GM23338 (cell line): Measurements from ENCODE around the gene CDC42BPA. TPM values are rescaled to one million over a fixed set of nuclear protein-coding genes. Genes with fewer than 3 reads are reported as not detected.

ENCODE experiments used
- ATAC-seq: fragments of 200-7000 bp; cut with Tn5 transposase; 3 replicates; pipeline ENCODE4 v1.9.1; 2020
- DNase-seq: peaks from one replicate; pipeline ENCODE4 v3.0.0-alpha.2; 2015; ENCODE audit warnings: low spot score
- H2AFZ ChIP-seq: fragments of 200-600 bp; sonication (generic); 2 replicates; pipeline ENCODE4 v1.8.0; 2016; ENCODE audit warnings: antibody characterized with exemption, mild to moderate bottlenecking, moderate library complexity
- H3F3A ChIP-seq: fragments of 200-600 bp; sonication (generic); replicated peaks from 2 replicates; pipeline ENCODE4 v1.8.0; 2017; ENCODE audit warnings: antibody characterized with exemption, mixed run types, low read depth
- H3K27ac ChIP-seq: fragments of 200-600 bp; sonication (generic); 2 replicates; pipeline ENCODE4 v1.6.1; 2016; ENCODE audit warnings: low read depth
- H3K27me3 ChIP-seq: fragments of 200-600 bp; sonication (generic); 2 replicates; pipeline ENCODE4 v1.8.0; 2016; ENCODE audit warnings: mild to moderate bottlenecking, mixed run types, moderate library complexity; ENCODE audit not compliant: insufficient read depth
- H3K36me3 ChIP-seq: fragments of 200-600 bp; sonication (generic); 2 replicates; pipeline ENCODE4 v1.8.0; 2016; ENCODE audit warnings: mild to moderate bottlenecking; ENCODE audit not compliant: insufficient read depth
- H3K4me1 ChIP-seq: fragments of 200-600 bp; sonication (generic); 2 replicates; pipeline ENCODE4 v1.8.0; 2016; ENCODE audit warnings: mild to moderate bottlenecking, moderate library complexity; ENCODE audit not compliant: insufficient read depth
- H3K4me2 ChIP-seq: fragments of 200-600 bp; sonication (generic); 2 replicates; pipeline ENCODE4 v1.7.1; 2017; ENCODE audit warnings: mixed run types
- H3K4me3 ChIP-seq: fragments of 200-600 bp; sonication (generic); 2 replicates; pipeline ENCODE4 v1.6.1; 2016; ENCODE audit warnings: mixed run types
- H3K79me2 ChIP-seq: fragments of 200-600 bp; sonication (generic); replicated peaks from 2 replicates; pipeline ENCODE4 v1.8.0; 2017; ENCODE audit warnings: mild to moderate bottlenecking; ENCODE audit not compliant: insufficient read depth
- H3K9me2 ChIP-seq: fragments of 200-600 bp; sonication (generic); 2 replicates; pipeline ENCODE4 v1.8.0; 2017; ENCODE audit not compliant: insufficient read depth
- H4K20me1 ChIP-seq: fragments of 200-600 bp; sonication (generic); replicated peaks from 2 replicates; pipeline ENCODE4 v1.8.0; 2017; ENCODE audit warnings: mild to moderate bottlenecking; ENCODE audit not compliant: insufficient read depth
- H3K27ac Mint-ChIP-seq: 2 replicates; pipeline ENCODE4 v1.8.0; 2020; ENCODE audit warnings: inconsistent platforms, mild to moderate bottlenecking, moderate library complexity, mixed read lengths
- H3K27me3 Mint-ChIP-seq: 3 replicates; pipeline ENCODE4 v1.8.0; 2022; ENCODE audit warnings: low read depth, mild to moderate bottlenecking, moderate library complexity, mixed read lengths, inconsistent platforms; ENCODE audit not compliant: insufficient read depth, poor library complexity
- H3K36me3 Mint-ChIP-seq: 3 replicates; pipeline ENCODE4 v1.8.0; 2021; ENCODE audit warnings: low read depth, mild to moderate bottlenecking, inconsistent platforms, moderate library complexity, mixed read lengths
- H3K4me1 Mint-ChIP-seq: 3 replicates; pipeline ENCODE4 v1.8.0; 2020; ENCODE audit warnings: mild to moderate bottlenecking, inconsistent platforms, mixed read lengths
- H3K4me3 Mint-ChIP-seq: 3 replicates; pipeline ENCODE4 v1.8.0; 2021; ENCODE audit warnings: moderate library complexity, mild to moderate bottlenecking, inconsistent platforms, mixed read lengths
- H3K9me3 Mint-ChIP-seq: 3 replicates; pipeline ENCODE4 v1.8.0; 2020; ENCODE audit warnings: moderate library complexity, mild to moderate bottlenecking, inconsistent platforms, mixed read lengths
- CREB1 ChIP-seq: fragments of 250-450 bp; sonication (Bioruptor Pico); IDR thresholded peaks from 2 replicates; pipeline ENCODE4 v1.5.0; 2020; ENCODE audit warnings: low read depth, mild to moderate bottlenecking, moderate library complexity
- EZH2 ChIP-seq: fragments of 200-600 bp; sonication (generic); IDR thresholded peaks from one replicate; pipeline ENCODE4 v1.8.0; 2017; ENCODE audit warnings: antibody characterized with exemption, mild to moderate bottlenecking, low read depth; ENCODE audit not compliant: unreplicated experiment
- JUNB ChIP-seq: IDR thresholded peaks from one replicate; pipeline ENCODE4 v1.6.1; 2016; ENCODE audit warnings: antibody characterized with exemption; ENCODE audit not compliant: unreplicated experiment
- STAT1 ChIP-seq: IDR thresholded peaks from one replicate; pipeline ENCODE4 v1.6.1; 2016; ENCODE audit warnings: antibody characterized with exemption; ENCODE audit not compliant: unreplicated experiment
- ZNF114 ChIP-seq: fragments of 250-450 bp; sonication (Bioruptor Pico); IDR thresholded peaks from 2 replicates; pipeline ENCODE4 v1.5.0; 2020; ENCODE audit warnings: mild to moderate bottlenecking, moderate library complexity
- ZNF331 ChIP-seq: fragments of 250-450 bp; sonication (Bioruptor Pico); IDR thresholded peaks from 2 replicates; pipeline ENCODE4 v1.5.0; 2020; ENCODE audit warnings: low read depth, mild to moderate bottlenecking, moderate library complexity
- polyA plus RNA-seq: library from polyadenylated mRNA; unstranded; fragments of >200 nt; fragmentation: Nextera tagmentation; extraction: Ambion mirVana; gene quantifications from 2 replicates; pipeline ENCODE4 v1.2.1, GENCODE V29; 2016
- total RNA-seq: library from RNA; depleted of rRNA; stranded (reverse); fragments of >200 nt; shearing (Covaris generic); gene quantifications from 2 replicates; pipeline ENCODE4 v1.2.3, GENCODE V29; 2014
- TF ChIP-seq, protein P1 (sequence below), 2 experiments: fragments of 200-600 bp in 1 of 2; sonication (generic) in 1 of 2; conservative IDR thresholded peaks; 2 replicates each; pipeline versions ENCODE4 v1.5.1 to v1.6.1; 2016 to 2017; ENCODE audit warnings: antibody characterized with exemption in 2 of 2, low read depth in 2 of 2, mild to moderate bottlenecking in 2 of 2, moderate library complexity in 1 of 2
- TF ChIP-seq, protein P2 (sequence below): IDR thresholded peaks from one replicate; pipeline ENCODE4 v1.6.1; 2018; ENCODE audit warnings: antibody characterized with exemption; ENCODE audit not compliant: unreplicated experiment

Gene CDC42BPA
- total and polyA plus RNA-seq, 2 experiments from 2014 or later: 17.7 to 40.1 TPM

DNA sequence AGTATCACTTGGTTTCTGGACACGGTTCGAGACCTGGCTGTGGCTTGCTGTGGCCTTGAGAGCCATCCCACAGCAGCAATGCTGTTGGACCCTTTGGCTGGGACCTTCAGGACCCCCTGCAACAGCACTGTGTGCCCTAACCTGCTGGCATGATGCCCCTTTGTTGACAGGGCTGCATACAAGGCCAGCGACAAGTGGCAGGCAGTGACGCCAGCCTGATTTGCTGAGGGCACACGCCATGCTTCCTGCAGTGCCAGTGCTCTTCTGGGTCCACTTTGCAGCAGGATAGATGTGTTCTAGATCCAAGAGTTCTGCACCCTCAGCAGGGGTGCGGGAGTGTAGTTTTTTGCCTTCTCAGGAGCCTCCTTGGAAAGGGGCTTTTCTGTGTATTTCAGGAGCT is 345.4 kb downstream of the CDC42BPA start:
- ATAC-seq (no peak), DNase-seq (no peak)
- Histone ChIP-seq H4K20me1 (peaks cover 14% of the 10 kb centered on the region; the same call in 1 of the 2 replicates), H3K36me3 (no peaks in the 10 kb centered on the region; the same call in 1 of the 2 replicates), H3K9me2 (no peaks in the 10 kb centered on the region), H3K27me3 (no peaks in the 10 kb centered on the region), H3K4me3 (no peak overlapping the region), H2AFZ (no peak overlapping the region), H3K27ac (no peak overlapping the region), H3F3A (no peaks in the 10 kb centered on the region), H3K4me1 (no peaks in the 10 kb centered on the region), H3K79me2 (0 out of 2 replicates have a peak, but pooled peaks cover 3% of the 10 kb centered on the region), H3K4me2 (no peak overlapping the region)
- Mint-ChIP-seq H3K4me1 (peaks cover 4% of the 10 kb centered on the region; the same call in 1 of the 3 replicates), H3K27ac (no peak overlapping the region), H3K9me3 (peaks cover 5% of the 10 kb centered on the region; the same call in 2 of the 3 replicates), H3K4me3 (no peak overlapping the region), H3K27me3 (peaks cover 8% of the 10 kb centered on the region), H3K36me3 (peaks cover 19% of the 10 kb centered on the region)
- TF ChIP-seq CREB1 (CRISPR knock-in tag) (no peak), EZH2 (no peak), ZNF331 (no peak), STAT1 (no peak), JUNB (no peak)
- TF ChIP-seq, protein P1, sequence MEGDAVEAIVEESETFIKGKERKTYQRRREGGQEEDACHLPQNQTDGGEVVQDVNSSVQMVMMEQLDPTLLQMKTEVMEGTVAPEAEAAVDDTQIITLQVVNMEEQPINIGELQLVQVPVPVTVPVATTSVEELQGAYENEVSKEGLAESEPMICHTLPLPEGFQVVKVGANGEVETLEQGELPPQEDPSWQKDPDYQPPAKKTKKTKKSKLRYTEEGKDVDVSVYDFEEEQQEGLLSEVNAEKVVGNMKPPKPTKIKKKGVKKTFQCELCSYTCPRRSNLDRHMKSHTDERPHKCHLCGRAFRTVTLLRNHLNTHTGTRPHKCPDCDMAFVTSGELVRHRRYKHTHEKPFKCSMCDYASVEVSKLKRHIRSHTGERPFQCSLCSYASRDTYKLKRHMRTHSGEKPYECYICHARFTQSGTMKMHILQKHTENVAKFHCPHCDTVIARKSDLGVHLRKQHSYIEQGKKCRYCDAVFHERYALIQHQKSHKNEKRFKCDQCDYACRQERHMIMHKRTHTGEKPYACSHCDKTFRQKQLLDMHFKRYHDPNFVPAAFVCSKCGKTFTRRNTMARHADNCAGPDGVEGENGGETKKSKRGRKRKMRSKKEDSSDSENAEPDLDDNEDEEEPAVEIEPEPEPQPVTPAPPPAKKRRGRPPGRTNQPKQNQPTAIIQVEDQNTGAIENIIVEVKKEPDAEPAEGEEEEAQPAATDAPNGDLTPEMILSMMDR (conservative IDR thresholded peaks at IDR 0.05; ENCODE audit: low read depth in 2 of 2): no peak

DNA sequence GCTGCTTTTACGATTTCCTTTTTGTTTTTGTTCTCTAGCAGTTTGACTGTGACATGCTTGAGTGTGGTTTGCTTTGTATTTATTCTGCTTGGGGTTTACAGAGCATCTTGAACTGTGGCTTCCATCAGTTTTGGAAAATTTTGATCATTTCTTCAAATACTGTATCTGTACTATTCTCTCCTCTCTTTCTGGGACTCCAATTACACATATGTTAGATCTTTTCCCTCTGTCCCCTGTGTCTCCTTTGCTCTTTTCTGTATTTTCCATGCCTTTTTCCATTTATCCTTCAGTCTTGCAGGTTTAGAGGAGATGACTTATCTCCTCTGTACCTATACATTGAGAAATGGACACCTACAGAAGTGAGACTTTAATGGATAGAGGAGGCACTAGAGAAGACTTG is 346.5 kb downstream of the CDC42BPA start:
- no peak overlapping the region for H3K4me2 ChIP-seq
- Mint-ChIP-seq H3K4me1 (peaks cover 4% of the 10 kb centered on the region; the same call in 1 of the 3 replicates), H3K36me3 (peaks cover 19% of the 10 kb centered on the region), H3K27me3 (peaks cover 8% of the 10 kb centered on the region), H3K27ac (no peak overlapping the region), H3K4me3 (no peak overlapping the region), H3K9me3 (peaks cover 5% of the 10 kb centered on the region; the same call in 2 of the 3 replicates)
- 0 out of 2 replicates have a peak, but pooled peaks cover 3% of the 10 kb centered on the region for H3K79me2 ChIP-seq
- H3K4me1 ChIP-seq: no peaks in the 10 kb centered on the region
- DNase-seq (no peak), ATAC-seq (no peak)
- H3K36me3 ChIP-seq: no peaks in the 10 kb centered on the region; the same call in 1 of the 2 replicates
- H4K20me1 ChIP-seq: peaks cover 14% of the 10 kb centered on the region; the same call in 1 of the 2 replicates
- no peaks in the 10 kb centered on the region for H3F3A ChIP-seq
- H3K4me3 ChIP-seq: no peak overlapping the region
- no peak overlapping the region for H2AFZ ChIP-seq
- H3K27me3 ChIP-seq: no peaks in the 10 kb centered on the region
- H3K27ac ChIP-seq: no peak overlapping the region
- H3K9me2 ChIP-seq: no peaks in the 10 kb centered on the region
- TF ChIP-seq, protein P1 (conservative IDR thresholded peaks at IDR 0.05; ENCODE audit: low read depth in 2 of 2): no peak
- TF ChIP-seq ZNF331 (no peak), ZNF114 (no peak)
- TF ChIP-seq, protein P2, sequence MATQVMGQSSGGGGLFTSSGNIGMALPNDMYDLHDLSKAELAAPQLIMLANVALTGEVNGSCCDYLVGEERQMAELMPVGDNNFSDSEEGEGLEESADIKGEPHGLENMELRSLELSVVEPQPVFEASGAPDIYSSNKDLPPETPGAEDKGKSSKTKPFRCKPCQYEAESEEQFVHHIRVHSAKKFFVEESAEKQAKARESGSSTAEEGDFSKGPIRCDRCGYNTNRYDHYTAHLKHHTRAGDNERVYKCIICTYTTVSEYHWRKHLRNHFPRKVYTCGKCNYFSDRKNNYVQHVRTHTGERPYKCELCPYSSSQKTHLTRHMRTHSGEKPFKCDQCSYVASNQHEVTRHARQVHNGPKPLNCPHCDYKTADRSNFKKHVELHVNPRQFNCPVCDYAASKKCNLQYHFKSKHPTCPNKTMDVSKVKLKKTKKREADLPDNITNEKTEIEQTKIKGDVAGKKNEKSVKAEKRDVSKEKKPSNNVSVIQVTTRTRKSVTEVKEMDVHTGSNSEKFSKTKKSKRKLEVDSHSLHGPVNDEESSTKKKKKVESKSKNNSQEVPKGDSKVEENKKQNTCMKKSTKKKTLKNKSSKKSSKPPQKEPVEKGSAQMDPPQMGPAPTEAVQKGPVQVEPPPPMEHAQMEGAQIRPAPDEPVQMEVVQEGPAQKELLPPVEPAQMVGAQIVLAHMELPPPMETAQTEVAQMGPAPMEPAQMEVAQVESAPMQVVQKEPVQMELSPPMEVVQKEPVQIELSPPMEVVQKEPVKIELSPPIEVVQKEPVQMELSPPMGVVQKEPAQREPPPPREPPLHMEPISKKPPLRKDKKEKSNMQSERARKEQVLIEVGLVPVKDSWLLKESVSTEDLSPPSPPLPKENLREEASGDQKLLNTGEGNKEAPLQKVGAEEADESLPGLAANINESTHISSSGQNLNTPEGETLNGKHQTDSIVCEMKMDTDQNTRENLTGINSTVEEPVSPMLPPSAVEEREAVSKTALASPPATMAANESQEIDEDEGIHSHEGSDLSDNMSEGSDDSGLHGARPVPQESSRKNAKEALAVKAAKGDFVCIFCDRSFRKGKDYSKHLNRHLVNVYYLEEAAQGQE: no peak
